T follicular helper cell (primary cell): ENCODE results near the gene S100A5.
A peak's percentile ranks its signal among the peaks of the same experiment; 100 is the strongest.
"Not testable (repeated sequence)": the region's sequence is repeated elsewhere in the genome, so short reads cannot be mapped to it uniquely, and the experiment has no call there.

ENCODE experiments used
- DNase-seq: peaks from one replicate; pipeline ENCODE4 v3.0.0-alpha.2; 2020; ENCODE audit warnings: low read depth

Gene S100A5

GRCh38 chr1:153532769-153533599 is 7.8 kb downstream of the S100A5 start:
- peak; percentile 66 for DNase-seq

GRCh38 chr1:153532181-153532580 is 8.6 kb downstream of the S100A5 start:
- no peak for DNase-seq

GRCh38 chr1:153531638-153532037 is 9.1 kb downstream of the S100A5 start:
- no peak for DNase-seq

- no peak for DNase-seq
These were observed 13.1 kb downstream of the S100A5 start for GRCh38 chr1:153527683-153528040.

- DNase-seq: no peak
These were observed 13.6 kb downstream of the S100A5 start for GRCh38 chr1:153527023-153527682.

- no peak for DNase-seq
These were observed 14.6 kb downstream of the S100A5 start for GRCh38 chr1:153526132-153526543.

GRCh38 chr1:153525088-153525728 is 15.5 kb downstream of the S100A5 start:
- no peak for DNase-seq

GRCh38 chr1:153522353-153523048 is 18.2 kb downstream of the S100A5 start:
- DNase-seq: not testable (repeated sequence)

- not testable (repeated sequence) for DNase-seq
These were observed 18.9 kb downstream of the S100A5 start for GRCh38 chr1:153521808-153522207.

GRCh38 chr1:153520818-153521476 is 19.8 kb downstream of the S100A5 start:
- no peak for DNase-seq

GRCh38 chr1:153520137-153520691 is 20.5 kb downstream of the S100A5 start:
- DNase-seq: not testable (repeated sequence)

GRCh38 chr1:153519242-153519641 is 21.5 kb downstream of the S100A5 start:
- no peak for DNase-seq

- no peak for DNase-seq
These were observed 25.0 kb downstream of the S100A5 start for GRCh38 chr1:153515504-153516394.

- DNase-seq: no peak
These were observed 27.1 kb downstream of the S100A5 start for GRCh38 chr1:153513666-153514065.

GRCh38 chr1:153513023-153513422 is 27.7 kb downstream of the S100A5 start:
- DNase-seq: no peak

- peak; percentile 67 for DNase-seq
These were observed 29.7 kb downstream of the S100A5 start for GRCh38 chr1:153510984-153511410.

GRCh38 chr1:153509729-153510354 is 30.9 kb downstream of the S100A5 start:
- peak; percentile 39 for DNase-seq

- DNase-seq: no peak
These were observed 31.7 kb downstream of the S100A5 start for GRCh38 chr1:153509036-153509435.

GRCh38 chr1:153507926-153508583 is 32.7 kb downstream of the S100A5 start:
- no peak for DNase-seq
